LNCAP (cell line): ENCODE data around the gene DCBLD1.

ENCODE experiments used
- TF ChIP-seq, protein P1 (sequence below): fragments of 450-650 bp; IDR thresholded peaks from 2 replicates; pipeline ENCODE4 v1.5.1; 2017; ENCODE audit warnings: mild to moderate bottlenecking

The DCBLD1 gene

DNA sequence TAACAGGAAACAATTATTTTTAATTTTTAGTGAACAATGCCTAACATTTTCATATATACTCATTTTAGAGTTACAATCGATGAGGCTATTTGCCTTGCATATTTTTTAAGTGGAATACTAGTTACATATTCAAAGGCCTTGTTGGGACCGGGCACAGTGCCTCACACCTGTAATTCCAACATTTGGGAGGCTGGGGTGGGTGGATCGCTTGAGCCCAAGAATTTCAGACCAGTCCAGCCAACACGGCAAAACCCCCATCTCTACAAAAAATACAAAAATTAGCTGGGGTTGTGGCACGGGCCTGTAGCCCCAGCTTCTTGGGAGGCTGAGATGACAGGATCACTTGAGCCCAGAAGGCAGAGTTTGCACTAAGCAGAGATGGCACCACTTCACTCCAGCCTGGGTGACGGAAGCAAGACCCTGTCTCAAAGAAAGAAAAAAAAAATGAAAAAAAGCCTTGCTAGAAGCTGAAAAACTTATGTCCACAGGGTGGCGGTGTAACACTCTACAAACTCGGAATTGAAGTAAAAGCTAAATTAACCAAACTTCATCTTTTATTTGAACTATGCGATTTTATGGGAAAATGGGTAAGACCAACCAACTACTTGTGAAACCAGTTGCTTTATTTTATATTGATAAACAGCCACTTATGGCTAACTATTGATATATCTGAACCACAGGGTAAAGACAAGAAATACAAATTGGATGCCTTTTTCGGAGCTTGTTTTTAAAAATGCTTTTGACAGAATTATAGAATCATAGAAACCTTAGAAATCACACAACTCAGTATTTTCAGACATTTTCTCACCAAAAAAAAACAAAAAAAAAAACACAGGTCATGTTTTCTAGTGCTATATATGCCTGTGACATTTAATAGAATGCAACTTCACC is 32.7 kb upstream of the DCBLD1 start:
- TF ChIP-seq, protein P1, sequence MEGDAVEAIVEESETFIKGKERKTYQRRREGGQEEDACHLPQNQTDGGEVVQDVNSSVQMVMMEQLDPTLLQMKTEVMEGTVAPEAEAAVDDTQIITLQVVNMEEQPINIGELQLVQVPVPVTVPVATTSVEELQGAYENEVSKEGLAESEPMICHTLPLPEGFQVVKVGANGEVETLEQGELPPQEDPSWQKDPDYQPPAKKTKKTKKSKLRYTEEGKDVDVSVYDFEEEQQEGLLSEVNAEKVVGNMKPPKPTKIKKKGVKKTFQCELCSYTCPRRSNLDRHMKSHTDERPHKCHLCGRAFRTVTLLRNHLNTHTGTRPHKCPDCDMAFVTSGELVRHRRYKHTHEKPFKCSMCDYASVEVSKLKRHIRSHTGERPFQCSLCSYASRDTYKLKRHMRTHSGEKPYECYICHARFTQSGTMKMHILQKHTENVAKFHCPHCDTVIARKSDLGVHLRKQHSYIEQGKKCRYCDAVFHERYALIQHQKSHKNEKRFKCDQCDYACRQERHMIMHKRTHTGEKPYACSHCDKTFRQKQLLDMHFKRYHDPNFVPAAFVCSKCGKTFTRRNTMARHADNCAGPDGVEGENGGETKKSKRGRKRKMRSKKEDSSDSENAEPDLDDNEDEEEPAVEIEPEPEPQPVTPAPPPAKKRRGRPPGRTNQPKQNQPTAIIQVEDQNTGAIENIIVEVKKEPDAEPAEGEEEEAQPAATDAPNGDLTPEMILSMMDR, result peak; percentile 81

DNA sequence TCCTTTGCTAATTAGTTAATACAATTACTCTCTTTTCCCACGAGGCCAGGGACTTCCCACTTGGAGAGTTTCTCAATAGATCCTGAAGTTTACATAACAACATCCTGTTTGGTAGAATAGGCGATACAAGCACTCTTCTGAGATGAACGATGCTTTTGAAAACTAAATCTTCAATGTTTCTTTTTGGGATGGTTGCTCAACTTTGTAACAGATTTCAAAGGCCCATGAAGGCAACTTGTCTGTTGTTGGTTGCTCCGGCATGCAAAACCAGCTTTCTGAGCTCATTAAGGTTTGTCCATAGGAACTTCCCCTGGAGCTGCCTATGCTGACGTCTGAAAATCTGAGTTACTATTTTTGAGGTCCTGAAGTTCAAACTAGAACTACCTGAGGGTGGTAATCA is 30.8 kb upstream of the DCBLD1 start:
- TF ChIP-seq, protein P1, result no peak

DNA sequence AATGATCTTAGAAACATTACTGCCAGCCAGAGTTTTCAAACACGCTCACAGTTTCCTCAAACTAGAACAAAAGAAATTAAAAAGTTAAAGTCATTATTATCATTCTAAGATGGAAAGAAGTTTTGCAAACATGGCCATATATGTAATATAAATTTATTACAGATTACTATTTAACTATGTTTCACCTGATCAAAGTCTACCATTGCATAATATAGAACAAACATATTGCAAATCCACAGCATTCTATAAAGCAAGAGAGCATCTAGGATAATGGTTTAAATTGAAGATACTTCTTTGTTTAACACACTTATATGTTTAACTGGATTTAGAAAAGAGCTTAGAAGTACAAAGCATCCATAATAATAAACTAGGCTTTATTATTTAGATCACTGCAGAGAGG is 26.2 kb upstream of the DCBLD1 start:
- TF ChIP-seq, protein P1, result no peak

DNA sequence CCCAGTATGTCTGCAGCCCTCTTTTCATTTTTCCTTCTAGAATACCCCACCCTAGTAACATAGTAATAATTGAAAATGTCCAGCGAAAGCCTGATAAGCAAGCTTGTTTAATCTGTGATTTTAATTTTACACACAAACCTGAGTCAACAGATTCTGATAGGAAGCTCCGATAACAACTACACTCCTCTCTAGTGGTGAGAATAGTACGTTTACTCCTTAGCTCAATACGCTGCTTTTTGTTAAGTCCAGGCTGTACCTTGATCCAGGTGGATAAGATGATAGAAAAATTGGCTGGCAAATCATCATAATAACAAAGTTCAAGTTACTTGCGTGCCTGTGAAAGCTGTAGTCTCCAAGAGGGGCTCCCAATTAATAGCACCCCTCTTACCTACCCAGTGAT is 25.5 kb upstream of the DCBLD1 start:
- TF ChIP-seq, protein P1, result no peak

DNA sequence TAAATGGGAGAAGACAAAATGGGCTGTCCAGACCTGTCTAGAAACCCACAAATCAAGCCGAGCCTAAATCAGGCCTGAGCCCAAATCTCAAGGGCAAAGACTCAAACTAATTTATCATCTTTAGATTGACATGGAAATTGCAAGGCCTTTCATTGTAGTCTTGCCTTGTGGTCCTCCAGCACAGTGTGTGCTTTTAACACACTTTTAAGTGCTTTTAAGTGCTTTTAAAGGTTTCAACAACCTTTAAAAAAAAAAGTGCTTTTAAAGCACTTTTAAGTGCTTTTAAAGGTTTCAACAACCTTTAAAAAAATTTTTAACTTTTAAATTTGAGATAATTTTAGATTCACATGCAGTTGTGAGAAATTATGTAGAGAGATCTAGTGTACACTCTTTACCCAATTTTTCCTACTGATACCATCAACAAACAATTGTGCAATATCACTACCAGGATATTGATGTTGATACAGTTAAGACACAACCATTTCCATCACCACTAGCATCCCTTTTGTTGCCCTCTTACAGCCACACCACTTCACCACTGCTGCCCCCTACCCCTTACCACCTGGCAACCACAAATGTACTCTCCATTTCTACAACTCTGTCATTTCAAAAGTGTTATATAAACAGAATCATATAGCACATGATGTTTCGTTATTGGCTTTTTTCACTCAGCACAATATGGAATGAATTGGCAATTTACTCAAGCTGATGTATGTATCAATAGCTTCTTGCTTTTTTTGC is 23.1 kb upstream of the DCBLD1 start:
- TF ChIP-seq, protein P1, result no peak

DNA sequence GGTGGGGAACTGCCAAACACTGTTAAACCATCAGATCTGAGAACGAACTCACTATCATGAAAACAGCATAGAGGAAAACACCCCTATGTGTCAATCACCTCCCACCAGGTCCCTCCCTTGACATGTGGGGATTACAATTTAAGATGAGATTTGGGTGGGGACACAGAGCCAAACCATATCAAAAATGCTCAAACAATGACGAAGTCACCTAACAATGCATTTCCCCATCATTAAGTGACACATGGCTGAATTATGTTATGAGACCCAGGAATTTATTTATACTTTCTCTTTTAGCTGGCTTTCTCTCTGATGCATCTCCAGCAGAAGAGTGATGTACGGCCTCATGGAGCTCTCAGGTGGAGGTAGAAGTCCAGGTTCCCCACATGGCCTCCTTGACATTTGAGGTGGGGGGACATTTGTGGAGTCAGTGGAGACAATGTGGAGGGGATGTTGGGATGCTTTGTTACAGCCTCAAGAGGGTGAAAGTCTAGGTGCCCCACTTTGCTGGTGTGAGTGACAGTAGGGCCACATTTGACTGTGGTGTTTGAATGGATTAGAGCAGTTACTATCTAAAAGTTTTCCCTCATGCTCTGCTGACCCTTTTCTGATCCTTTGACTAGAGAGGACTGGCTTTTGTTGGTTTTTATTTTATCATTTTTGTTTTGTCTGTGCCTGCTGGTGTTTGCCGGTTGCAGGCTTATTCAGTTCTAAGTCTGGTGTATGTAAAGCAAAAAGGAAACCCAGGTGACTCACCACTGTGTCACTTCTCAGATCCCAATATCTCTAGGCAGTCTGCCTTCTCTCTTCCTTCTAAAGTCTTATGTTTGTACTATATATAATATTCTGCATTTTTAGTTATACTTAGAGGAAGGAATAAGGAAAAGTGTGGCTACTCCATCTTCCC is 18.5 kb upstream of the DCBLD1 start:
- TF ChIP-seq, protein P1, result no peak

DNA sequence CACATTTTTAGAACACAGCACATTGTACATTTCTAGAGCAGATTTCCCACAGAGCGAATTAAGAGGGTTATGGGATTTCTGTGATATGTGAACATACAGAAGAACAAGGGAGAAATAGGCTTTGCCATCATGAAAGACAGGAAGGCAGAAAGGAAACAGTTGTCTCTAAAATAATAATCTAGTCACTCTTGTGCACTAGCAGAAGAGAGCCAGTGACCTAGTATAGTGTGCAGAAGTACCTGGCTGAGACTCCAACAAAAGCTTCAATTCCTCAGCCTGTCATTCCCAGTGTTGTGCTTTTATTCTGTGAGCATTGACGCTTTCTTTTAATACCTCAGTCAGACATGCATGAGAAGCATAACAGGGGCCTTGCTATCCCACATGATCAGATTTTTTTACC is 17.8 kb upstream of the DCBLD1 start:
- TF ChIP-seq, protein P1, result no peak
